Fibroblast of lung (primary cell): Measurements from ENCODE around the gene MON1B. TPM values are rescaled to one million over a fixed set of nuclear protein-coding genes. Genes with fewer than 3 reads are reported as not detected.

ENCODE experiments used
- DNase-seq, 2 donors: peaks; one replicate each; pipeline versions ENCODE4 v3.0.0 to v3.0.0-alpha.2; 2010; ENCODE audit warnings: low read depth in 2 of 2
- H2AFZ ChIP-seq: 2 replicates; pipeline ENCODE4 v1.5.1; 2012; ENCODE audit warnings: low read length, control low read depth, inconsistent platforms
- H3K27ac ChIP-seq: 2 replicates; pipeline ENCODE4 v1.5.1; 2011; ENCODE audit warnings: low read length, control low read depth; ENCODE audit not compliant: insufficient read depth
- H3K27me3 ChIP-seq: 2 replicates; pipeline ENCODE4 v1.5.1; 2011; ENCODE audit warnings: mild to moderate bottlenecking, low read length; ENCODE audit not compliant: control insufficient read depth, insufficient read depth
- H3K36me3 ChIP-seq: 2 replicates; pipeline ENCODE4 v1.5.1; 2011; ENCODE audit warnings: low read length; ENCODE audit not compliant: control insufficient read depth, insufficient read depth
- H3K4me1 ChIP-seq: 2 replicates; pipeline ENCODE4 v1.5.1; 2011; ENCODE audit warnings: low read length; ENCODE audit not compliant: control insufficient read depth, insufficient read depth; ENCODE audit errors: extremely low read depth
- H3K4me2 ChIP-seq: 2 replicates; pipeline ENCODE4 v1.5.1; 2011; ENCODE audit warnings: low read length, control low read depth; ENCODE audit not compliant: insufficient read depth; ENCODE audit errors: extremely low read depth
- H3K4me3 ChIP-seq, 4 experiments: fragments of 200-600 bp in 1 of 4; sonication (generic) in 1 of 4; replicated peaks in 1 of 4; 2 replicates each; pipeline ENCODE4 v1.5.1; 2011 to 2016; ENCODE audit warnings: low read length in 4 of 4, low read depth in 3 of 4, mild to moderate bottlenecking in 3 of 4, control low read depth in 2 of 4, inconsistent platforms in 1 of 4, mixed read lengths in 1 of 4; ENCODE audit not compliant: insufficient read depth in 1 of 4; ENCODE audit errors: control extremely low read depth in 1 of 4
- H3K79me2 ChIP-seq: 2 replicates; pipeline ENCODE4 v1.5.1; 2012; ENCODE audit warnings: mild to moderate bottlenecking, low read length, inconsistent platforms; ENCODE audit not compliant: control insufficient read depth, insufficient read depth
- H3K9ac ChIP-seq: 2 replicates; pipeline ENCODE4 v1.5.1; 2011; ENCODE audit warnings: mild to moderate bottlenecking, low read length, control low read depth; ENCODE audit not compliant: insufficient read depth
- H3K9me3 ChIP-seq: 2 replicates; pipeline ENCODE4 v1.5.1; 2012; ENCODE audit warnings: low read depth, low read length; ENCODE audit not compliant: control insufficient read depth, insufficient read depth
- H4K20me1 ChIP-seq: 2 replicates; pipeline ENCODE4 v1.5.1; 2011; ENCODE audit warnings: low read length; ENCODE audit not compliant: control insufficient read depth, insufficient read depth; ENCODE audit errors: extremely low read depth
- EZH2 ChIP-seq: IDR thresholded peaks from 2 replicates; pipeline ENCODE4 v1.5.1; 2012; ENCODE audit warnings: low read length, control low read depth, mild to moderate bottlenecking; ENCODE audit errors: missing control alignments
- polyA plus RNA-seq, 2 donors: library from polyadenylated mRNA; depleted of rRNA in 1 of 2; stranded (reverse) in 1 of 2; unstranded in 1 of 2; fragments of >200 nt; gene quantifications; 2 replicates each; pipeline ENCODE4 v1.2.1, GENCODE V29; 2011 to 2012; ENCODE audit warnings: missing spikeins in 1 of 2
- total RNA-seq: library from RNA; depleted of rRNA; stranded (reverse); fragments of >200 nt; gene quantifications from 2 replicates; pipeline ENCODE4 v1.2.1, GENCODE V29; 2014
- TF ChIP-seq, protein P1 (sequence below), 2 donors: IDR thresholded peaks in 1 of 2; conservative IDR thresholded peaks in 1 of 2; 1 replicate in 1 of 2; 2 replicates in 1 of 2; pipeline ENCODE4 v1.5.1; 2011 to 2012; ENCODE audit warnings: low read length in 2 of 2, control low read depth in 1 of 2, inconsistent platforms in 1 of 2, low read depth in 1 of 2, mild to moderate bottlenecking in 1 of 2

The MON1B gene
- total and polyA plus RNA-seq, 2 donors (not counting 1 experiment from before 2014, with no cell fraction given): 7.3 to 12.7 TPM

DNA sequence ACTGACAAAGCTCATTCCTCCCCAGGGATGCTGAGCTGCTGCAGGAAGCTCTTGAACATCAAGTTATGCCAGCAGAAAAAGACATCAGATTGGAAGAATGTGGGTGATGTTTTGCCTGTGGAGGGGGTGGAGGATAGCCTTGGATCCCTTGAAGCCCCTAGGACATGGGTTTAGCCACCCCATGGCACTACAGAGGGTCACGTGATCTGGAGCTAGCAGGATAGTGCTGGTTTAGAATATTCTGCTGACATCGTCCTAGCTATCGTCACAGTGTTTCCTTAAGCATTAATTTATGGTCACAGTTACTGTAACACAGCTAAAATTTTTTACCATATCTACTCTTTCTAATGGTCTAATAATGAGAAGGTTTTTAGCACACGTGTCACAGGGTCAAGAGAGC lies 20.2 kb upstream of the MON1B start:
- TF ChIP-seq, protein P1, sequence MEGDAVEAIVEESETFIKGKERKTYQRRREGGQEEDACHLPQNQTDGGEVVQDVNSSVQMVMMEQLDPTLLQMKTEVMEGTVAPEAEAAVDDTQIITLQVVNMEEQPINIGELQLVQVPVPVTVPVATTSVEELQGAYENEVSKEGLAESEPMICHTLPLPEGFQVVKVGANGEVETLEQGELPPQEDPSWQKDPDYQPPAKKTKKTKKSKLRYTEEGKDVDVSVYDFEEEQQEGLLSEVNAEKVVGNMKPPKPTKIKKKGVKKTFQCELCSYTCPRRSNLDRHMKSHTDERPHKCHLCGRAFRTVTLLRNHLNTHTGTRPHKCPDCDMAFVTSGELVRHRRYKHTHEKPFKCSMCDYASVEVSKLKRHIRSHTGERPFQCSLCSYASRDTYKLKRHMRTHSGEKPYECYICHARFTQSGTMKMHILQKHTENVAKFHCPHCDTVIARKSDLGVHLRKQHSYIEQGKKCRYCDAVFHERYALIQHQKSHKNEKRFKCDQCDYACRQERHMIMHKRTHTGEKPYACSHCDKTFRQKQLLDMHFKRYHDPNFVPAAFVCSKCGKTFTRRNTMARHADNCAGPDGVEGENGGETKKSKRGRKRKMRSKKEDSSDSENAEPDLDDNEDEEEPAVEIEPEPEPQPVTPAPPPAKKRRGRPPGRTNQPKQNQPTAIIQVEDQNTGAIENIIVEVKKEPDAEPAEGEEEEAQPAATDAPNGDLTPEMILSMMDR (conservative IDR thresholded peaks at IDR 0.05 in 1 of 2, IDR thresholded peaks at IDR 0.05 in 1 of 2; ENCODE audit: low read depth in 1 of 2, low read length in 2 of 2): no peak
- no peak for TF ChIP-seq EZH2
- H3K4me1 ChIP-seq: no peaks in the 10 kb centered on the region
- H3K79me2 ChIP-seq: no peaks in the 10 kb centered on the region
- no peaks in the 10 kb centered on the region for H3K27me3 ChIP-seq
- H3K36me3 ChIP-seq: no peaks in the 10 kb centered on the region
- no peak overlapping the region for H3K27ac ChIP-seq
- H3K9ac ChIP-seq: no peak overlapping the region
- no peaks in the 10 kb centered on the region for H3K9me3 ChIP-seq
- no peaks in the 10 kb centered on the region for H4K20me1 ChIP-seq
- no peak for DNase-seq
- H3K4me2 ChIP-seq: no peak overlapping the region
- H2AFZ ChIP-seq: no peak overlapping the region
- H3K4me3 ChIP-seq: no peak overlapping the region

DNA sequence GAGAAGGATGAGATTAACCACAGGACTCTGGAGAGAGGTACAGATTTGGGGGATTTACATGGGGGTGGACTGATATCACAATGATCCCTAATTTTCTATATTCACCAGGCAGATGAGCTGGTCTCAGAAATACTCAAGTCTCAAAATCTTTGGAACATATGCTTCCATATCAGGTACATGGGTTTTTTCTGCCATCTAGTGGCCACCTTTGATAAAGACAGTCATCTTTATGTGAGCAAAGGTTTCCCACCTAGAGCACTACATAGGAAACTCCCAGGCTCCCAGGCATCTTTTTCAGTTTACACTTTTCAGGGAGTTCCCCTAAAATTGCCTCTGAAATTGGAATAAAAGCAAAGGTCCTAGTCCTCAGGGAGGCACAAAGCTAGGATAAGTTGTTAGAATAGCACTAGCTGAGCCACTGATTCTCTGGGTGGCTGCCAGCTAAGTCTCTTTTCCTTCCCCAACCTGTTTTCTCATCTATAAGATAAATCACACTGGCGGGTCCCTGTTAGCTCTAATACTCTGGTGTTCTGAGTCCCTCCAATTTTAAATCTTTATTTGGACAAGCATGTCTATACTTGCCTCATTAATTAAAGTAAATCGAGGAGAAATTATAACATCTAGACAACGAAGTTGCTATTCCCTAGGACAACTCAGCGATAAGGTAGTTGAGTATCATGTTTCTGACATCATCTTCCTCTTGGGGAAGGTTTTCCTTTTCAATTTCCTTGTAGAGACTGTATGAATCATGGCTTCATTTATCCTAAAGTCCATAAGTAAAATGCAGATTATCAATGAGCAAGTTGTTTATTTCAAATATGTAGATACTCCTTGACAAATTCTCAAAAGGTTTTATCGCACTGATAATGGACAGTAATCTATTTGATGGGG lies 19.0 kb upstream of the MON1B start:
- no peaks in the 10 kb centered on the region for H3K36me3 ChIP-seq
- no peak overlapping the region for H3K4me3 ChIP-seq
- H3K4me1 ChIP-seq: no peaks in the 10 kb centered on the region
- no peak overlapping the region for H2AFZ ChIP-seq
- H3K9me3 ChIP-seq: no peaks in the 10 kb centered on the region
- DNase-seq: peak; percentile 38 to 73
- H3K9ac ChIP-seq: no peak overlapping the region
- H3K79me2 ChIP-seq: no peaks in the 10 kb centered on the region
- no peaks in the 10 kb centered on the region for H4K20me1 ChIP-seq
- no peaks in the 10 kb centered on the region for H3K27me3 ChIP-seq
- no peak overlapping the region for H3K27ac ChIP-seq
- no peak overlapping the region for H3K4me2 ChIP-seq
- TF ChIP-seq, protein P1 (conservative IDR thresholded peaks at IDR 0.05 in 1 of 2, IDR thresholded peaks at IDR 0.05 in 1 of 2; ENCODE audit: low read depth in 1 of 2, low read length in 2 of 2): peak; percentile 61 to 65
- TF ChIP-seq EZH2: no peak

DNA sequence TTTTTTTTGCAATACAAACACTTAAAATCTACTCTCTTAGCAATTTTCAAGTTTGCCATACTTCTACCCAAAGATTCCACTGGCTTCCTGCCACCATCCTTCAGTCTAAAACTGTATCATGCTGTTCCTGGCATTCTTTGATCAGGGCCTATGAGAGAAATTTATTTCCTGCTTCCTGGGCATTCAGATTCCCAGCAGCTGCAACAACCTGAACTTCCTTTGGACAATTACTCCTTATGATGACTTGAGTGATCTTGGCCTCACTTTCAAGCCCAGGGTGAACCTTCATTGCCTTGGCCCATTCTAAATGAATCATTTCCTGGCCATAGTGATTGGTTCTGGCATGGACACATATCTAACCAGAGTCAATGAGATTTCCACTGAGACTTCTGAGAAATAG lies 18.0 kb upstream of the MON1B start:
- no peak for DNase-seq
- Histone ChIP-seq H3K27me3 (no peaks in the 10 kb centered on the region), H3K36me3 (no peaks in the 10 kb centered on the region), H3K4me3 (no peak overlapping the region), H3K9ac (no peak overlapping the region), H3K79me2 (no peaks in the 10 kb centered on the region), H3K27ac (no peak overlapping the region), H4K20me1 (no peaks in the 10 kb centered on the region), H3K4me1 (no peaks in the 10 kb centered on the region), H2AFZ (no peak overlapping the region), H3K9me3 (no peaks in the 10 kb centered on the region), H3K4me2 (no peak overlapping the region)
- TF ChIP-seq EZH2: no peak
- TF ChIP-seq, protein P1 (conservative IDR thresholded peaks at IDR 0.05 in 1 of 2, IDR thresholded peaks at IDR 0.05 in 1 of 2; ENCODE audit: low read depth in 1 of 2, low read length in 2 of 2): no peak
